Retinal pigment epithelial cell (primary cell): Measurements from ENCODE around the gene BCAS1.

Source experiments
- DNase-seq: peaks from one replicate; pipeline ENCODE4 v3.0.0-alpha.2; 2010; ENCODE audit warnings: low read depth
- H3K4me3 ChIP-seq: 2 replicates; pipeline ENCODE4 v1.5.1; 2011; ENCODE audit warnings: mild to moderate bottlenecking, low read length, control low read depth, moderate library complexity
- TF ChIP-seq, protein P1 (sequence below): conservative IDR thresholded peaks from 2 replicates; pipeline ENCODE4 v1.5.1; 2011; ENCODE audit warnings: low read depth, low read length, control low read depth, inconsistent platforms

BCAS1 gene

DNA sequence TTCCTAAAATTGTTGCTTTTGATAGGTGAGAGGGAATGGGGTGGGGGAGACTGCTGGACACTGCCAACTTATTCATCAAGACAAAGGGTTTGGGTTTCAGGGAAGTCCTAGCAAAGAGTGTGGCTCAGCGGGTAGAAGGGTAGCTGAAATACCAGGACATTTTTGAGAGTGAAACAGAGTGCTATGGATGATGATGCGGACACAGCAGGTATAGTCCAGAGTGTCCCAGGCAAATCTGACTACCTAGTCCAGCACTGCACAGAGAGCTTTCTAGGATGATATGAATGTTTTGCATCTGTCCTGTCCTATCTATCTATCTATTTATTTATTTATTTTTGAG, 154.3 kb downstream of the BCAS1 start:
- TF ChIP-seq, protein P1, sequence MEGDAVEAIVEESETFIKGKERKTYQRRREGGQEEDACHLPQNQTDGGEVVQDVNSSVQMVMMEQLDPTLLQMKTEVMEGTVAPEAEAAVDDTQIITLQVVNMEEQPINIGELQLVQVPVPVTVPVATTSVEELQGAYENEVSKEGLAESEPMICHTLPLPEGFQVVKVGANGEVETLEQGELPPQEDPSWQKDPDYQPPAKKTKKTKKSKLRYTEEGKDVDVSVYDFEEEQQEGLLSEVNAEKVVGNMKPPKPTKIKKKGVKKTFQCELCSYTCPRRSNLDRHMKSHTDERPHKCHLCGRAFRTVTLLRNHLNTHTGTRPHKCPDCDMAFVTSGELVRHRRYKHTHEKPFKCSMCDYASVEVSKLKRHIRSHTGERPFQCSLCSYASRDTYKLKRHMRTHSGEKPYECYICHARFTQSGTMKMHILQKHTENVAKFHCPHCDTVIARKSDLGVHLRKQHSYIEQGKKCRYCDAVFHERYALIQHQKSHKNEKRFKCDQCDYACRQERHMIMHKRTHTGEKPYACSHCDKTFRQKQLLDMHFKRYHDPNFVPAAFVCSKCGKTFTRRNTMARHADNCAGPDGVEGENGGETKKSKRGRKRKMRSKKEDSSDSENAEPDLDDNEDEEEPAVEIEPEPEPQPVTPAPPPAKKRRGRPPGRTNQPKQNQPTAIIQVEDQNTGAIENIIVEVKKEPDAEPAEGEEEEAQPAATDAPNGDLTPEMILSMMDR, result no peak
- H3K4me3 ChIP-seq, result no peak overlapping the region
- DNase-seq, result no peak

DNA sequence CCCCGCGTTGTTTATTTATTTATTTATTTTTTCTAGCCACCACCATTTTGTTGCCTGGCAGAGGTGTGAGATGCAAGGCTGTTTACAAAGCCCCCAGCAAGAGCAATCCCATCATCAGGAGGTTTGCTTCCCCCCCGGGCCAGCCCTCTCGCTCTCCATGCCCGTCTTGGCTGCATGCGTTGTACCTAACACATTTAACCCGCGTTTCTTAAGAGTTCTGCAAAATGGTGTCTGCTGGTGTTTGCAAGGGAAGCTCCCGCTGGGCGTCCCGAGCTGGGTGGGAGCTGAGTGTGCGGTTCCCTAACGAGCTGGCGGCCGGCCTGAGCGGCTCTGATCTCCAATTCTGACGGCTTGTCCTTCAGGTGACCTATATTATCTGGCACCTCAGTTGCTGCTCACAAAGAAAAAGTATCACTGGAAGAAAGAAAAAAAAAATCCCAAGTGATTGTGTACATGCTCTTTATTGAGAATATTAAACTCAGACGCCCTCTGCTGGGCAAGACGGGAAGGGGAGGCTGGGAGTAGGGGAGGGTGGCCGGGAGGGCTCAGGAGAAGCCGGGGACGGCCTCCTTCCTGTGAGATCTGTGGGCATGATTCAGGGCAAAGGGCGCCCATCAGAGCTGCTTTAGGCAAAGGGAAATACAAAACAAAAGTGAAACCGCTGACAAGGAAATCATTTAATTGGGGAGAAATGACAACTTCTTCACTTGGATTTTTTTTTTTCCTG, 154.8 kb downstream of the BCAS1 start:
- TF ChIP-seq, protein P1, result peak; percentile 86
- DNase-seq, result no peak
- H3K4me3 ChIP-seq, result peak overlapping the region; percentile 68

DNA sequence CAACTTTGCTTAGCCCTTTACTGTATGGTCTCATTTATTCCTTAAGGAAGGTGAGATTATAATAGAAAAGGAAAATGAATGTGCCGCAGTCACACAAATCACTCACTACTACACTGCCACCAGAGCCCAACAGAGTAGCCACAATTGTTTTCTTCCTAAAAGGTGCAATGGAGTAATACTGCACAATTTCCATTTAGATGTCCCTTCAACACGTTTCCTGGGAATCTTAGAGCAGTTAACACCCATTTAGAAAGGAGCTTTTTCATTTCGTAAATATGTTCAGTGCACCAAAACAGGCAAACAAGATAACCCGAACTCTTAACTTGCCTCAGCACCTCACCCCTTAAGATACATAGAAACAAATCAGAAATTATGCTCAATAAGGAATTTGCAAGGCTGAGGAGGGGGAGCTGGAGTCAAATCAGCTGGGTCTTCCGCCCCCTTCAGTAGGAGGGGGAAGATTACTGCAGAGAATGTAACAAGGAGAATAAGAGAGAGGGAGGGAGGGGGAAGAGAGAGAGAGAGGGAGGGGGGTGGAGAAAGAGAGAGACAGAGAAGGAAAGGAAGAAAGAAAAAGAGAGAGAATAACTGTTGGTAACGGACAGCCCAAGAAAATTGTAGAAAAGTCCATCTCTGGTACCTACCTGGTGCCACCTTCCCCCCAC, 155.5 kb downstream of the BCAS1 start:
- peak overlapping the region; percentile 68 for H3K4me3 ChIP-seq

DNA sequence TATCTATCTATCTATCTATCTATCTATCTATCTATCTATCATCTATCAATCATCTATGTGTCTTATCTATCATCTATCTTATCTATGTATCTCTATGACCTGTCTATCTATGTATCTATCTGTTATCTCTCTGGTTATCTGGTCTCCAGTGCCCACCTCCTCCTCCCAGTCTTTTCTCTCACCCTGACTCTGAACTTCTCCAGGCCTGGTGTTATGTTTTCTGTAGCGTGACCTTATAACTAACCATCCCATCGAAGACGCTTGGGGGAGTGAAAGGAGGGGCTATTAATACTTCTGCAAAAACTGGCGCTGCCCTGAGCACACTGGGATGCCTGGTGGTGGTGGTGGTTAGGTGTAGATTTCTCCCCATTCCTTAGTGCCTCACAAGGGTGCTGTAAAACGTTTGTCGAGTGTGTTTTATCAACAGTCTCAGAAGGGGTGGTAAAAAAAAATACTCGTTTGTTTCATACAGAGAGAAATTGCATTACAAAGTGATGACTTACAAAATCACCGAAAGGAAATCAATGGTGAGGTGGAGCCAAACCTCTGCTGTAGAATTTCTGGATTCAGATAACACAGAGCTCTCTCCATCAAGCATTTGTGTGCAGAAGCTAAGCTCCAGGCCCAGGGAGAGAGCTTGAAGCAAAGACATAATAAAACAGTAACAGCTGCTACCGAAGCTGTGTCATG, 156.2 kb downstream of the BCAS1 start:
- TF ChIP-seq, protein P1, result no peak
- no peak overlapping the region for H3K4me3 ChIP-seq
- DNase-seq, result no peak

More for the DNA sequence above, 155.5 kb downstream of the BCAS1 start:
- no peak for DNase-seq
- TF ChIP-seq, protein P1, result peak; percentile 17

DNA sequence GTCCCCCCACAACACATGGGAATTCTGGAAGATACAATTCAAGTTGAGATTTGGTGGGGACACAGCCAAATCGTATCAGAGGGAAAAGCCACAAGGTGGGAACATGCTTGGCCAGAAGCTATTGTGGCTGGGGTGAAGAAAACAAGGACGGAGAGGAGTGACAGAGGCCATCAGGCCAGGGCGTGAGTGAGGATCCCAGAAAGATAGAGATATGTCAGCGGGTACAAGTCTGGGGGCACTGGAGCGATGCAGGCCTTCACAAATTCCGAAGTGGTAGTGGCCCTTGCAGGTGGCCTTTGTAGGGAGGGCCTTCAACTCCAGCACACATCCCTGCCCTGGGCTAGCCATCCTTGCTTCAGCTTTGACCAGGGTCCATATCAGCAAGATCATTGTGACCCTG, 159.1 kb downstream of the BCAS1 start:
- TF ChIP-seq, protein P1, result no peak
- H3K4me3 ChIP-seq, result no peak overlapping the region

DNA sequence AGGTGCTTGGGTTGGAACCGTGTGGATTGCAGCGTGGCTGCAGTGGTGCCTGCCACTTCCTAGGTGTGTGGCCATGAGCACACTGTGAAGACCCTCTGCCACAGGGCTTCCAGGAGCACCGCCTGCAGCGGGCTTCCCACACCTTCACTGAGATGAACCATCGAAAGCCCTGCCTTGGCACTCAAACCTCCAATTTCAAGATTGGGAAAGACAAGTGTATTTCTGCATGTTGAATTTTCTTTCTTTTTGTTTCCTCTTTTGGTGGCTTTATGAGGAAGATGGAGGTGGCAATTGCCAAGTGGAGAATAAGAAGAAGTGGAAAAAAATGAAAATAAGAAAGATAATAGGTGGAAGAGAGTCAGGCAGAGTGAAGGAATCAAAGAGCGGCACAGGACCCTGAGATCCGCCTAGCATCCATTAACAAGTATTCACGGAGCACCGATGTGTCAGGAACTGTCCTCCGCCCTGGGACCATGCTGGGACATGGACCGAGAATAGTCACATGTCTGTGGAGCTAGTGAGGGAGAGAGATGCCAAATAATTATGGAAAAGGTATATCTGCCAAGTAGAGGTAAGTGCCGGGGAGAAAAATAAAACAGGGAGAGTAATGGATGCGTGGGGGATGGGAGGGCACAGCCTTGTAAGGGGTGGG, 159.9 kb downstream of the BCAS1 start:
- TF ChIP-seq, protein P1, result no peak
- no peak for DNase-seq
- no peak overlapping the region for H3K4me3 ChIP-seq

More for the DNA sequence above, 159.1 kb downstream of the BCAS1 start:
- DNase-seq, result no peak
